GM10266 (cell line): ENCODE measurements around the gene PAGR1.

Experiments
- DNase-seq: peaks from one replicate; pipeline ENCODE4 v3.0.0; 2012; ENCODE audit errors: extremely low spot score
- TF ChIP-seq, protein P1 (sequence below): IDR thresholded peaks from 2 replicates; pipeline ENCODE4 v1.5.1; 2012; ENCODE audit warnings: mild to moderate bottlenecking, low read depth; ENCODE audit not compliant: control insufficient read depth, insufficient read depth; ENCODE audit errors: missing control alignments

The PAGR1 gene

DNA sequence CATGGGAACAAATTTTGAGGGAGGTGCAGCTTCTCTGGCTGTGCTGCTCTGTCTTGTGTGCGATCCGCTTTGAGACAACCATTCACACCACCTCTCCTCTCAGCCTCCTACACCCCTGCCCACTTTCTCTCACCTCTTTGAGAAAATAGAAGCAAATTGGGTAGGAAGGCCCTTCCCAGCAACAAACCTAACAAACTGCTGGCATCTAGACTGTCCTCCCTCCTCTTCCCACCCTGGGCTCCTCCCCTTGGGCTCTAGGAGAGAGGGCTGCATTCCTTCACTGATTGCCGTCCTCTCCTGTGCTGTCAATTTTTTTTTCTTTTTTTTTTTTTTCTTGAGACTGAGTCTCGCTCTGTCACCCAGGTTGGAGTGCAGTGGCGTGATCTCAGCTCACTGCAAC is 33.6 kb downstream of the PAGR1 start:
- no peak for DNase-seq
- TF ChIP-seq, protein P1, sequence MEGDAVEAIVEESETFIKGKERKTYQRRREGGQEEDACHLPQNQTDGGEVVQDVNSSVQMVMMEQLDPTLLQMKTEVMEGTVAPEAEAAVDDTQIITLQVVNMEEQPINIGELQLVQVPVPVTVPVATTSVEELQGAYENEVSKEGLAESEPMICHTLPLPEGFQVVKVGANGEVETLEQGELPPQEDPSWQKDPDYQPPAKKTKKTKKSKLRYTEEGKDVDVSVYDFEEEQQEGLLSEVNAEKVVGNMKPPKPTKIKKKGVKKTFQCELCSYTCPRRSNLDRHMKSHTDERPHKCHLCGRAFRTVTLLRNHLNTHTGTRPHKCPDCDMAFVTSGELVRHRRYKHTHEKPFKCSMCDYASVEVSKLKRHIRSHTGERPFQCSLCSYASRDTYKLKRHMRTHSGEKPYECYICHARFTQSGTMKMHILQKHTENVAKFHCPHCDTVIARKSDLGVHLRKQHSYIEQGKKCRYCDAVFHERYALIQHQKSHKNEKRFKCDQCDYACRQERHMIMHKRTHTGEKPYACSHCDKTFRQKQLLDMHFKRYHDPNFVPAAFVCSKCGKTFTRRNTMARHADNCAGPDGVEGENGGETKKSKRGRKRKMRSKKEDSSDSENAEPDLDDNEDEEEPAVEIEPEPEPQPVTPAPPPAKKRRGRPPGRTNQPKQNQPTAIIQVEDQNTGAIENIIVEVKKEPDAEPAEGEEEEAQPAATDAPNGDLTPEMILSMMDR = no peak

DNA sequence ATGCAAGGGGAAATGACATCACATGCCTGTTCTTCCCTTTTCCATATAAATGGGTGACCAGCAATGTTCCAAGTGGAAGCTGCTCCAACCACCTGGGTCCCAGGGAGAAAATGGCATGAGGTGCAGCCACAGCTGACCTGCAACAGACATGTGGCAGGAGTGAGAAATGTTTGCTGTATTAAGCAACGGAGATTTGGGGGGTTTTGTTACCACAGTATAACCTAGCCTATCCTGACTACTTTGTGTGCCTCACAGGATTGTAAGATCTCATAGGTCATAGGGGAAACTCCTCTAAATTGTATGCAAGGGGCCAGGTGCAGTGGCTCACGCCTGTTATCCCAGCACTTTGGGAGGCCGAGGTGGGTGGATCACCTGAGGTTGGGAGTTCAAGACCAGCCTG is 35.0 kb downstream of the PAGR1 start:
- no peak for DNase-seq
- TF ChIP-seq, protein P1 = no peak

DNA sequence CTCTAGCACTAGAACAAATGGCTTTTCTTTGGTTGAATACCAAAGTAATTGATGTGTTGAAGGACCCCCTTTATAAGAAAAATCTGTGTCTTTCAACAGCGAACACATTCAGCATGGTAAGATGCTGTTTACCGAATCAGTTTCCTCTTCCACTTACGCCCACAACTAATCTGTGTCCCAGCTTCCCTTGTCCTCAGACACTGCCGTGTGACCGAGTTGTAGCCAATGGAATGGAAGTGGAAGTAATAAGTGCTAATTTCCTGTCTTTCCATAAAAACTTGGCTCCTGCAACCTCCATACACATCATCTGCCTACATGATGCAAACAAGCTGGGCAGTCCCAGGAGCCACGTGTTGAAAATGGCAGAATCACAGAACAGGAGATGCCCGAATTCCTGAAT is 36.7 kb downstream of the PAGR1 start:
- no peak for DNase-seq
- TF ChIP-seq, protein P1 = no peak

DNA sequence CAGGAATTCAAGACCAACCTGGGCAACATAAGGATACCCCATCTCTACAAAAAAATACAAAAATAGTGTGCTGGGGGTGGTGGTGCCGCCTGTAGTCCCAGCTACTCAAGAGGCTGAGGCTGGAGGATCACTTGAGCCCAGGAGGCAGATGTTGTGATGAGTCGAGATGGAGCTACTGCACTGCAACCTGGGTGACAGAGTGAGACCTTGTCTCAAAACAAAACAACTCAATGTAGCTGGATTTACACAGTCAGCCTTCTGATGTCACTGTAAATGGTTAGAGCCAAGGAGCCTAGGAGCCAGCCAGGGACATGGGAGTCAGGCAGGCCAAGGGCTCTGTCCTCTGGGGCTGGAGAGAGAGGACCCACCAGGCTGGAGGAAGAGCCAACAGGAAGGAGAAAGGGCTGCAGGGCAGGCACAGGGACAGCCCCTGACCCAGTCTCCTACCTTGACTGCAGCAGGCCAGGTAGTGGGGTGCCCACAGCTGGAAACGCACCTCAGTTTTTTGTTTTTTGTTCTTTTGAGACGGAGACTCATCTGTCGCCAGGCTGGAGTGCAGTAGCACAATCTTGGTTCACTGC is 38.7 kb downstream of the PAGR1 start:
- TF ChIP-seq, protein P1 = no peak
- no peak for DNase-seq

DNA sequence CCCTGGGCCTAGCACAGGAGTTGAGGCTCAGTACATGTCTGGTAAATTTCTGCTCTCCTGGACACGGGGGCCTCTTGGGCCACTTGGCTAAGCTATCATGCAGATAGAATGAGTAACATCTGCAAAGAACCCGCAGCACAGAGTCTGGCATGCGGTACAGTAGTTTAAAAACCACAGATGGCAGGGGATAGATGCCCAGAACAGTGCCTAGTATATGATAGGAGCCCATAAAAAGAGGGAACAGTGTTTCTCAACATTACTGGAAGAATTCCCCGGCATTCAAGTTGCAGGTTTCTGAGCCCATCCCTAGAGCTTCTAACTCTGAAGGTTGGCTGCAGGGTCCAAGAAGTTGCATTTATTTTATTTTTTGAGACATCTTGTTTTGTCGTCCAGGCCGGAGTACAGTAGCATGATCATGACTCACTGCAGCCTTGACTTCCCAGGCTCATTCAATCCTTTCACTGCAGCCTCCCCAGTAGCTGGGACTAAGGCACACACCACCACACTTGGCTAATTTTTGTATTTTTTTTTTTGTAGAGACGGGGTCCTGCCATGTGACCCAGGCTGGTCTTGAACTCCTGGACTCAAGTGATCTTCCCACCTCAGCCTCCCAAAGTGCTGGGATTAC is 41.3 kb downstream of the PAGR1 start:
- no peak for DNase-seq
- TF ChIP-seq, protein P1 = no peak

DNA sequence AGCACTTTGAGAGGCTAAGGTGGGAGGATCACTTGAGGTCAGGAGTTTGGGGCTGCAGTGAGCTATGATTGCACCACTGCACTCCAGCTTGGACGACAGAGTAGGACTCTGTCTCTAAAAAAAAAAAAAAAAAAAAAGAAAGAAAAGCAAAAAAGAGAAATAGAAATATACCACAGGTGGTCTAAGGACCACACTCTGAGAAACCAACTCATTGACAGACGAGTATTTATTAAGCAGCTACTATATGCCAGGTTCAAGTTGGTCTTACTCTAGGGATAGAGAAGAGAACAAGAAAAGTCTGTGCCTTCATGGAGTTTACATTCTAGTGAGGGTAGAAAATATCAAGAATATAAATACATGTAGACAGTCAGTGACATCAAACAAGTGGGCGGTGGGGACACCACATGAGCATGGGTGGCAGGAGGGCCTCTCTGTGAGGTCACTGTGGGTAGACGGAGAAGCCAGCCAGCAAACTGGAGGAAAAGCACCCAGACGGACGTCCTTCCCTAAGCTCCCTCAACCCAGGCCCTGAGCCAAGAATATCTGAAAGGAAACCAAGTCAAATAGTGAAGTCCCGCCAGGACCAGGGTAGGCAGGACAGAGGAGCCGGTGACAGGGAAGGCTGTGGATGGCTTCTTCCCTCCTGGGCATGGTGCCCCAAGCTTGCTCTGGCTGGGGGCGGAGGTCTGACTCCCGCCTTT is 42.3 kb downstream of the PAGR1 start:
- TF ChIP-seq, protein P1 = no peak
- DNase-seq = no peak

DNA sequence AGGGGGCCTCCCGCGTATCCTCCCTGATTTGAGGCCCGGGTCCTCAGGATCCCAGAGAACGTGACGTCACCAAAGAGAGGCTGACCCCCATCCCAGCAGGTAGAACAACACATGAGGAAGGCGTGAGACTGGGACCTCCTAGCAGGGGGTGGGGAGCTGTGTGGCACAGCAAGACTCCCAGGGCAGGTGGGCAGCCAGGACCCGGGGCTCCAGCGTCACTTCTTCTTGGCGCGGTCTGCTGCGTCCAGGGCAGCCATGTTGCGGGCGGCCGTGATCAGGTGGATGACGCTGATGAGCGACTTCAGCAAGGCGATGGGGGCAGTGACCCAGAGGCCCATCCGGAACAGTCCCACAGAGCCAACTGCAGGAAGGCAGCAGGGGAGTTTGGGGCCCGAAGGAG is 43.0 kb downstream of the PAGR1 start:
- DNase-seq = no peak
- TF ChIP-seq, protein P1 = no peak
